ENCODE results near the gene PTPRS. TPM values are rescaled to one million over a fixed set of nuclear protein-coding genes. Genes with fewer than 3 reads are reported as not detected.

PTPRS gene
- total and polyA plus RNA-seq, 2 of the 8 experiments (the other 6 are each of a cell fraction or from before 2014, with no cell fraction given): 96.8 to 223 TPM

- TF ChIP-seq JUN (IDR thresholded peaks at IDR 0.05; ENCODE audit: low read depth, low read length) (no peak), CEBPB (IDR thresholded peaks at IDR 0.05; ENCODE audit: low read depth, low read length) (no peak), YY1 (IDR thresholded peaks at IDR 0.05; ENCODE audit: low read depth, low read length) (no peak), TAF7 (optimal IDR thresholded peaks at IDR 0.05; ENCODE audit: borderline replicate concordance, low read depth, low read length) (peak; percentile 96), PHF8 (conservative IDR thresholded peaks at IDR 0.05; ENCODE audit: low read depth, low read length) (no peak), JUND (IDR thresholded peaks at IDR 0.05; ENCODE audit: low read length) (no peak), BRCA1 (IDR thresholded peaks at IDR 0.05; ENCODE audit: low read depth, low read length) (no peak), TAF1 (IDR thresholded peaks at IDR 0.05; ENCODE audit: low read depth, low read length) (no peak), SAP30 (IDR thresholded peaks at IDR 0.05; ENCODE audit: insufficient read depth, insufficient replicate concordance, low read length) (no peak), RXRA (IDR thresholded peaks at IDR 0.05; ENCODE audit: insufficient read depth, low read depth, low read length) (no peak), RNF2 (IDR thresholded peaks at IDR 0.05; ENCODE audit: borderline replicate concordance, low read depth, low read length, missing control alignments, poor library complexity, severe bottlenecking) (no peak), SUZ12 (IDR thresholded peaks at IDR 0.05; ENCODE audit: low read length) (no peak), TBP (IDR thresholded peaks at IDR 0.05; ENCODE audit: low read depth, low read length) (peak; percentile 97), MAFK (IDR thresholded peaks at IDR 0.05; ENCODE audit: low read depth, low read length) (no peak), GTF2F1 (IDR thresholded peaks at IDR 0.05; ENCODE audit: borderline replicate concordance, low read depth, low read length) (peak; percentile 97), CBX5 (IDR thresholded peaks at IDR 0.05; ENCODE audit: low read depth, low read length) (no peak), CREB1 (IDR thresholded peaks at IDR 0.05) (no peak), SP1 (IDR thresholded peaks at IDR 0.05; ENCODE audit: low read depth, low read length) (0 out of 2 replicates have a peak, but pooled peaks have one; percentile 59), SP4 (IDR thresholded peaks at IDR 0.05; ENCODE audit: low read length) (no peak), KDM4A (IDR thresholded peaks at IDR 0.05; ENCODE audit: low read depth, low read length, severe bottlenecking) (no peak), FOSL1 (IDR thresholded peaks at IDR 0.05; ENCODE audit: insufficient read depth, low read depth, low read length) (no peak)
- TF ChIP-seq, protein P1, sequence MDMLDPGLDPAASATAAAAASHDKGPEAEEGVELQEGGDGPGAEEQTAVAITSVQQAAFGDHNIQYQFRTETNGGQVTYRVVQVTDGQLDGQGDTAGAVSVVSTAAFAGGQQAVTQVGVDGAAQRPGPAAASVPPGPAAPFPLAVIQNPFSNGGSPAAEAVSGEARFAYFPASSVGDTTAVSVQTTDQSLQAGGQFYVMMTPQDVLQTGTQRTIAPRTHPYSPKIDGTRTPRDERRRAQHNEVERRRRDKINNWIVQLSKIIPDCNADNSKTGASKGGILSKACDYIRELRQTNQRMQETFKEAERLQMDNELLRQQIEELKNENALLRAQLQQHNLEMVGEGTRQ (IDR thresholded peaks at IDR 0.05; ENCODE audit: low read length): no peak
- TF ChIP-seq, protein P2, sequence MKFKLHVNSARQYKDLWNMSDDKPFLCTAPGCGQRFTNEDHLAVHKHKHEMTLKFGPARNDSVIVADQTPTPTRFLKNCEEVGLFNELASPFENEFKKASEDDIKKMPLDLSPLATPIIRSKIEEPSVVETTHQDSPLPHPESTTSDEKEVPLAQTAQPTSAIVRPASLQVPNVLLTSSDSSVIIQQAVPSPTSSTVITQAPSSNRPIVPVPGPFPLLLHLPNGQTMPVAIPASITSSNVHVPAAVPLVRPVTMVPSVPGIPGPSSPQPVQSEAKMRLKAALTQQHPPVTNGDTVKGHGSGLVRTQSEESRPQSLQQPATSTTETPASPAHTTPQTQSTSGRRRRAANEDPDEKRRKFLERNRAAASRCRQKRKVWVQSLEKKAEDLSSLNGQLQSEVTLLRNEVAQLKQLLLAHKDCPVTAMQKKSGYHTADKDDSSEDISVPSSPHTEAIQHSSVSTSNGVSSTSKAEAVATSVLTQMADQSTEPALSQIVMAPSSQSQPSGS (IDR thresholded peaks at IDR 0.05; ENCODE audit: low read length): no peak; the same call in 1 of the 2 replicates
Observed at GRCh38 chr19:5352229-5352763, 11.7 kb upstream of the PTPRS start (continued).

Measured in H1 (cell line).